Activated CD4-positive, alpha-beta T cell treated with anti-CD3 and anti-CD28 coated beads, Interleukin-2, amount 50 U/mL, for 24 hours (primary cell): ENCODE measurements around the gene EIF2B4.
A peak's percentile ranks its signal among the peaks of the same experiment; 100 is the strongest.
"Not testable (repeated sequence)": the region's sequence is repeated elsewhere in the genome, so short reads cannot be mapped to it uniquely, and the experiment has no call there.

ENCODE experiments used
- DNase-seq, 2 donors: peaks; one replicate each; pipeline ENCODE4 v3.0.0-alpha.2; 2020; ENCODE audit warnings: low read depth in 1 of 2, low spot score in 1 of 2

The EIF2B4 gene

DNA sequence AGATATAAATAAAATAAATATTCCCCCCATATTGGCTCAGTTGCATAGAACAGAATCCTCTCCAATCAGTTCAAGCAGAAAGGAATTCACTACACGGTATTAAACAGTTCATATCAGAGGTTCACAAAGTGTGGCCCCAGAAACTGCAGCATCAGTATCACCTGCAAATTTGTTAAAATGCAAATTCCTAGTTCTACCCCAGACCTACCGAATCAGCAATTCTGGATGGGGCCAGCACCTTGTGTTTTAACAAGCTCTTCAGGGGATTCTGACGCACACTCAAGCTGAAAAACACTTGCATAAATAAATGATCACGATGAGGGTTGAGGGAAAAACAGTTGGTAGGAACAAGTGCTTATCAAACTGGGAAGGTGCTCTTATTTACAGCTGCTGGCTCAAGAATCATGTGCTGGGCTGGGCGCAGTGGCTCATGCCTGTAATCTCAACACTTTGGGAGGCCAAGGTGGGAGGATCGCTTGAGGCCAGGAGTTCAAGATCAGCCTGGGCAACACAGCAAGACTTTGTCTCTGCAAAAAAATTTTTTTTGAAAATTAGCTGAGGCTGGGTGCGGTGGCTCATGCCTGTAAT lies 19.9 kb downstream of the EIF2B4 start:
- DNase-seq, result no peak

DNA sequence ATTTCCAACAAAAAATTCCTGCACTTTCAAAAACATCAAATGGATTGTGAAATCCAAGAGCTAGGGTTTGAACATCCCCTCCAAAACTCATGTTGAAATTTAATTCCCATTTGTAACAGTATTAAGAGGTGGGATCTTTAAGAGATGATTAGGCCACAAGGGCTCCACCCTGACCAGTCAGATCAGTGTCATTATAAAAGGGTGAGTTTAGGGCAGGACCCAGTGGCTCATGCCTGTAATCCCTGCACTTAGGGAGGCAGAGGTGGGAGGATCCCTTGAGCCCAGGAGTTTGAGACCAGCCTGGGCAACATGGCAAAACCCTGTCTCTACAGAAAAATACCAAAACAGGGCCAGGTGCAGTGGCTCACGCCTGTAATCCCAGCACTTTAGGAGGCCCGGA lies 22.5 kb downstream of the EIF2B4 start:
- no peak for DNase-seq

DNA sequence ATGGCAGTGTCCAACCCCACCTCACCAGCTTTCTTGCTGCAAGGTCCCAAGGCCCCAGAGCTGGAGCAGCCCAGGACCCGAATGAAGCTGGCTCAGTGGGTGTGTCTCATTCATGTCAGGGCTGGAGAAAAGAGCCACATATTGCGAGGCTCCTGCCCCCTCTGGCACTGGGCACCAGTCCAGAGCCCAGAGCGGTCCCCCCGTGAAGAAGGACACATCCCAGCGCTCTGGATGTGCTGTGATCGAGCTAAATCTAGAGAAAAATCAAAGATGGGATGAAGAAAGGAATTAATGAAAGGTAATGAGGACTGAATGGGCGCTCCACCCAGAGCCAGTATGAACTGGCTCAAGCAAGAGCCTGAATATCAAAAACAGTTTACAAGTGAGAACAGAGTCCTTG lies 34.0 kb downstream of the EIF2B4 start:
- DNase-seq, result no peak

DNA sequence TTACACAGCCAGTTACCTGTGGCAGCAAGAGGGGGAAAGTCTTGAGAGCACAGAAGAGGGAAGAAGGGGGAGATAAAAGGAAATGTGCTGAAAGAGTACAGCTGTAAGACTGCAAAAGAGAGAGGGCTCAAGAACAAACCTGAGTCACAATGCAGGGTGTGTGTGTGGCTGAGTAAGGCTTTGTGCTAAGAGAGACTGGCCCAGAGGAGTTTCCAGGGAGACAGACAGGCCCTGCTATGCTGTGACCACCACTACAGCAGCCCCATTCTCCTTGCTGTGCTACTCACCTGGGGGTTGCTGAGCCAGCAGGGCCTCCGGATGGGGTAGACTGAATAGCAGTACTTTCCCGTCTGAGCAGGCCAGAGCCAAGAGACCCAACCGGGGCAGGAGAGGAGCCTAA lies 34.8 kb downstream of the EIF2B4 start:
- DNase-seq, result no peak

DNA sequence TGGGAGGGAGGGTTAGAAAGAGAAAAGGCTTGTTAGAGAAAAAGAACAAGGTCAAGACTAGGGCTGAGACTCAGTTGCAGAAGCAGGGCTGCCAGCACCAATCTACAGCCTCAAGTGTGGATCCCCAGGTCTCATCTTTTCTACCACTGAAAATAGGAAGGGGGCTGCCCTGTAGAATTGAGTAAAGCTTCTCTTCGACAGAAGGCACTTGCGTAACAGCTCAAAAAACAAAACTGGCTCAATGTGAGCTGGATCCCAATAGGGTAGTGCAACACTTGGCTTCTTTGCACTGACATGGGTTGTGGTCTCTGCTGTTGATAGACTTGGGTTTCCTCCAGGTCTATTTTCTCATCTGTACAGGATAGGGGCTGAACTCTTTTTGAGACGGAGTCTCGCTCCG lies 45.4 kb downstream of the EIF2B4 start:
- no peak for DNase-seq

DNA sequence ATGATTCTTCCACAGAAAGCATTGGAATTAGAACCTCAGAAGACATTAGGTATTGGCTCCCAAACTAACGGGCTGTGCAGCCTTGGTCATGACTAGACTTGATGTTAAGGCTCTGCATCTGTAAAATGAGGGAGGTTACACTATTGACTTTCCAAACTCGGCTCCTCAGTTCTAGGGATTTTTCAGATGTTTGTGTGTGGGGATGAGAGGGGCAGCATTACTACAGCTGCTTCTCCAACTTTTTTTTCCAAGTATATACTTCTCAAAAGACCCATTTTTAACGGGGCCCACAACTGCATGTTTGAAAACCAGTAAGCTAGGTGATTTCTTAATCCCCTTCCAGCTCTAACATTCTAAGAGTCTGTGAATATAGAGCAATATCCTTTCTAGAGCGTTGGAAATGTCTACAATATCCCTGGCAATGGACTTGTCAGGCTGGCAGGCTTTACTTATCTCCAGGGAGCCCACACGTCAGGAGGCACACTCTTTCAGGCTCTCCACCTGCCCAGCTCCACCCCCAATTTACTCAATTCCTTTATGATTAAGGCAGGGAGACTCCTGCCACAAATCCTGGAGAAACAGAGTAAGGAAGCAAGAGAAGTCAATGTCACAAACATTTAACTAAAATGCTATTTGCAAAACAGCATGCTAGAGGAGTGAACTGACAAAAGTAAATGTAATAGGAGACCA lies 46.4 kb downstream of the EIF2B4 start:
- no peak for DNase-seq

DNA sequence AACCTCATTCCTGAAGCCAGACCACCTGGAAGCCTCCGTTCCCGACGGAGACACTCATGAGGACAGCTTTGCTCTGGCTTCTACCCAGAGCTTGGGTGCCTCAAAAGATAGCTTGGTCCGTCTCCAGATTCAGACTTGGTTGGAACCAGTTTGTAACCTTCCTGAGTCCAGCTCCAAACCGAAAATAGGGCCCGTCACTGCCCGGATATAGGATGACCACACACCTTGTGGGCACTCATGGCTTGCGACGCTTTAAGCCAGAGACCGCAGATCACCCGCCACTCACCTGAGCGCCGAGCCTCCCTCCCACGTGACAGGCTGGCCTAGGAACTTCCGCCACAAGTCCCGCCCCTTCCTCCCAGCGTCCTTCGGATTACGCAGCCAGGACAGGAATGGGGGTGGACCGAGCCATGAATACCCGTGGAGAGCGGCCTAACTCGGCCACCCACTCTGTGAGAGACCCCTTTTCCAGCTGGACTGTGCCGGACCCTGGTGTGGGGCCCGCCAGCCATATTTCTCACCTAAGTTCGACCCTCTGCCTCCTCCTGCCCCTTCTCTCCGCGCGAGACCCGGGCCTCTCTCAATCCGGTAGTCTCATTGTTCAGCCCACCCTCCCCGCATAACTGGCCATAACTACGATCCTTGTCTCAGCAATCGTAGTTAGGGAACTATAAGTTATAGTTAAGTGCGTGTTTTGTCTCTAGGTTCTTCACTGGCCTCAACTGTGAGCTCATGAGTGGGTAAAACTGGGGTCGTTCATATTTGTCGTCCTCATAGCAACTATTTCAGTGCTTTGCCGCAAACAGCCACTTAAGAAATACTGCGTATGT lies 47.2 kb downstream of the EIF2B4 start, which contains the start of gene MPV17:
MPV17 (minus strand) TSS at position 332 of the 830 bp plus-strand sequence. CDS start 580 bp downstream, outside the sequence.
- DNase-seq, result peak; percentile 70 to 88

DNA sequence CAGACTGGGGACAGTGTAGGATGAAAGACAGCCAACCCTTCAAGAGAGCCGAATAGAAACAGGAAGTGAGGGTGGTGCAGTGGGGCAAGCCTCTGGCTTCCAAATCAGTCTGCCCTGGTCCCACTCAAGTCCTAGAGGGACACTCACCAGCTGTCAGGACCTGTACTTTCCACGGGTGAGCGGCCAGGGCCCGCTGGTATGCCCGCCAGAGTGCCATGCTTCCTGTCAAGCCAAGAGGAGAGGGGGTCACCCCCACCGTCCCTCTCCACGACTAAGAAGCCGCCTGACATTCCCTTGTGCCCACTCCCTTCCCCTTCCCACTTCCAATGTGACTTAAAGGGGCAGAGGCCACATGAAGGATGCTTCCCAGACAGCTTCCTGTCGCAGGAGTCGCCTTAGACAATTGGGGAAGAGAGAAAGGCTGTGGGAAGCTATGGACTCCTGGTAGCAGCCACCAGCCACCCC lies 47.8 kb downstream of the EIF2B4 start:
- DNase-seq, result no peak

- DNase-seq, result no peak
These were observed 49.1 kb downstream of the EIF2B4 start for GRCh38 chr2:27320958-27321543.

DNA sequence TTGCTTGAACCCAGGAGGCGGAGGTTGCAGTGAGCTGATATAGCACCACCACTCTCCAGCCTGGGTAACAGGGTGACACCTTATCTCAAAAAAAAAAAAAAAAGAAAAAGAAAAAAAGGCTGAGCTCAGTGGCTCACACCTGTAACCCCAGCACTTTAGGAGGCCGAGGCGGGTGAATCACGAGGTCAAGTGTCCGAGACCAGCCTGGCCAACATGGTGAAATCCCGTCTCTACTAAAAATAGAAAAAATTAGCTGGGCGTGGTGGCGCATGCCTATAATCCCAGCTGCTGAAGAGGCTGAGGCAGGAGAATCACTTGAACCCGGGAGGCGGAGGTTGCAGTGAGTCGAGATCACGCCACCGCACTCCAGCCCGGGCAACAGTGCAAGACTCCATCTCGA lies 50.3 kb downstream of the EIF2B4 start:
- DNase-seq, result not testable (repeated sequence)

- DNase-seq, result no peak
These were observed 53.3 kb downstream of the EIF2B4 start for GRCh38 chr2:27316655-27317412.

- DNase-seq, result no peak
These were observed 55.0 kb downstream of the EIF2B4 start for GRCh38 chr2:27315122-27315521.

DNA sequence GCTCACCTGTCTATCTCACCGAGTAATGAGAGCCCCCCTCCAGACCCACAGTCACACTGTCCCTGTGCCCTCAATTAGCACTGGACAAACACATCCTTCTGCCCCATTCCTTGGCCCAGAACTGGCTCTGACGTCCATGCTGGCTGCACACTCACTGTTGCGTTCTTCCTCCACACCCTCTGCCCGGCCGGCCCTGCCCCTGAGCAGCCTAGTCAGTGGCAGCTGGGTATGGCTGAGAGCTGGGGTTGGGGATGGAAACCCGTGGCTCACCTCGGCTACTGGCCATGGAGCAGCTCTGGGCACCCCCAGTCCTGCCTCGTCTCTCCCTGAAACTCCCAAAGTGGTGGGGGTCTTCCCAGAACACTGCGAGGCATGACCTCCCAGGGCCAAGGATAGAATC lies 55.4 kb downstream of the EIF2B4 start:
- no peak for DNase-seq
